WI38 (cell line): Measurements from ENCODE around the gene SHF.

Source experiments
- H3K4me3 ChIP-seq: 2 replicates; pipeline ENCODE4 v1.5.1; 2011; ENCODE audit warnings: low read depth, mild to moderate bottlenecking, control low read depth, low read length
- CTCF ChIP-seq: IDR thresholded peaks from 2 replicates; pipeline ENCODE4 v1.5.1; 2012; ENCODE audit warnings: low read depth, mild to moderate bottlenecking, control low read depth, low read length

The SHF gene

GRCh38 chr15:45117308-45118130, 70.2 kb downstream of the SHF start:
- no peak overlapping the region for H3K4me3 ChIP-seq
- no peak for TF ChIP-seq CTCF
